GM23248 (cell line): ENCODE results near the gene LCN6. TPM values are rescaled to one million over a fixed set of nuclear protein-coding genes. Genes with fewer than 3 reads are reported as not detected.
A peak's percentile ranks its signal among the peaks of the same experiment; 100 is the strongest.

Experiments
- DNase-seq: peaks from one replicate; pipeline ENCODE4 v3.0.0-alpha.2; 2015
- H2AFZ ChIP-seq: fragments of 200-600 bp; sonication (generic); 2 replicates; pipeline ENCODE4 v1.6.1; 2016; ENCODE audit warnings: antibody characterized with exemption
- H3F3A ChIP-seq: fragments of 200-600 bp; sonication (generic); 2 replicates; pipeline ENCODE4 v1.6.1; 2016; ENCODE audit warnings: mild to moderate bottlenecking, antibody characterized with exemption, mixed run types; ENCODE audit not compliant: insufficient read depth
- H3K27ac ChIP-seq: fragments of 200-600 bp; sonication (generic); 2 replicates; pipeline ENCODE4 v1.5.1; 2016; ENCODE audit warnings: mild to moderate bottlenecking
- H3K27me3 ChIP-seq: fragments of 200-600 bp; sonication (generic); replicated peaks from 2 replicates; pipeline ENCODE4 v1.6.1; 2016; ENCODE audit warnings: mild to moderate bottlenecking; ENCODE audit not compliant: insufficient read depth
- H3K36me3 ChIP-seq: fragments of 200-600 bp; sonication (generic); 2 replicates; pipeline ENCODE4 v1.6.1; 2016; ENCODE audit warnings: low read depth, mild to moderate bottlenecking
- H3K4me1 ChIP-seq: fragments of 200-600 bp; sonication (generic); 2 replicates; pipeline ENCODE4 v1.6.1; 2016; ENCODE audit warnings: mild to moderate bottlenecking; ENCODE audit not compliant: insufficient read depth
- H3K4me2 ChIP-seq: fragments of 200-600 bp; sonication (generic); one replicate; pipeline ENCODE4 v1.6.1; 2016; ENCODE audit warnings: mild to moderate bottlenecking; ENCODE audit not compliant: unreplicated experiment
- H3K4me3 ChIP-seq: fragments of 200-600 bp; sonication (generic); 2 replicates; pipeline ENCODE4 v1.5.1; 2016; ENCODE audit warnings: mild to moderate bottlenecking
- H3K79me2 ChIP-seq: fragments of 200-600 bp; sonication (generic); 2 replicates; pipeline ENCODE4 v1.6.1; 2016; ENCODE audit warnings: mild to moderate bottlenecking; ENCODE audit not compliant: insufficient read depth
- H3K9ac ChIP-seq: fragments of 200-600 bp; sonication (generic); 2 replicates; pipeline ENCODE4 v1.6.1; 2016; ENCODE audit warnings: mild to moderate bottlenecking
- H3K9me2 ChIP-seq: fragments of 200-600 bp; sonication (generic); 2 replicates; pipeline ENCODE4 v1.6.1; 2016; ENCODE audit warnings: mixed run types, mild to moderate bottlenecking, moderate library complexity; ENCODE audit not compliant: insufficient read depth
- H3K9me3 ChIP-seq: fragments of 200-600 bp; sonication (generic); one replicate; pipeline ENCODE4 v1.6.1; 2017; ENCODE audit warnings: low read depth
- H4K20me1 ChIP-seq: fragments of 200-600 bp; sonication (generic); 2 replicates; pipeline ENCODE4 v1.6.0; 2016; ENCODE audit not compliant: insufficient read depth
- EZH2 ChIP-seq: fragments of 200-600 bp; sonication (generic); IDR thresholded peaks from 2 replicates; pipeline ENCODE4 v1.6.1; 2018; ENCODE audit warnings: antibody characterized with exemption, mild to moderate bottlenecking; ENCODE audit not compliant: insufficient read depth, poor library complexity, severe bottlenecking
- EZH2phosphoT487 ChIP-seq: fragments of 200-600 bp; sonication (generic); IDR thresholded peaks from 2 replicates; pipeline ENCODE4 v1.6.1; 2018; ENCODE audit warnings: antibody characterized with exemption, moderate library complexity, mild to moderate bottlenecking, low read depth; ENCODE audit not compliant: insufficient read depth
- WGBS, 2 experiments: methylation state at CpG; one replicate each; pipeline ENCODE4 v1.1.6; 2015 to 2017; ENCODE audit warnings: low lambda C conversion rate in 2 of 2, low coverage in 1 of 2; ENCODE audit errors: missing lambda C conversion rate in 2 of 2; 5-methylcytosine and 5-hydroxymethylcytosine counted together
- in situ Hi-C: fragments of 300-500 bp; cut with MboI; formaldehyde crosslinking; loops from 2 replicates; pipeline ENCODE4 v1.15.0; 2020
- microRNA-seq: library from miRNA; unstranded; fragments of <30 nt; microRNA quantifications from one replicate; pipeline ENCODE4, GENCODE V29; 2016; ENCODE audit warnings: borderline number of aligned reads
- polyA plus RNA-seq: library from polyadenylated mRNA; unstranded; fragments of >200 nt; fragmentation: Nextera tagmentation; extraction: Ambion mirVana; gene quantifications from 2 replicates; pipeline ENCODE4 v1.2.1, GENCODE V29; 2016
- small RNA-seq: library from RNA; depleted of rRNA; stranded (forward); fragments of <200 nt; gene quantifications from one replicate; pipeline ENCODE3, GENCODE V24; 2014; ENCODE audit warnings: low read depth, low replicate concordance
- total RNA-seq: library from RNA; depleted of rRNA; stranded (reverse); fragments of >200 nt; shearing (Covaris generic); gene quantifications from 2 replicates; pipeline ENCODE4 v1.2.3, GENCODE V29; 2014; rRNA removed

LCN6 gene
- total and polyA plus RNA-seq, 2 experiments from 2014 or later = not detected

GRCh38 chr9:136695955-136696354 is 52.4 kb downstream of the LCN6 start:
- in situ Hi-C loops = no loop called here
- no peak for DNase-seq
- no peak overlapping the region for H3K4me3 ChIP-seq
- TF ChIP-seq EZH2 = no peak
- TF ChIP-seq EZH2phosphoT487 = no peak
- no peaks in the 10 kb centered on the region for H3K36me3 ChIP-seq
- no peak overlapping the region for H2AFZ ChIP-seq
- no peaks in the 10 kb centered on the region for H3K79me2 ChIP-seq
- 77 to 88% methylated on average over 19 to 20 of the region's 23 CpGs for WGBS, 2 experiments
- H3K9me2 ChIP-seq = no peaks in the 10 kb centered on the region
- H3F3A ChIP-seq = no peaks in the 10 kb centered on the region
- no peaks in the 10 kb centered on the region for H4K20me1 ChIP-seq
- H3K4me2 ChIP-seq = no peak overlapping the region
- H3K9me3 ChIP-seq = no peaks in the 10 kb centered on the region
- H3K27me3 ChIP-seq = no peaks in the 10 kb centered on the region
- H3K27ac ChIP-seq = no peak overlapping the region
- no peaks in the 10 kb centered on the region for H3K4me1 ChIP-seq
- H3K9ac ChIP-seq = no peak overlapping the region

GRCh38 chr9:136695435-136695895 is 52.9 kb downstream of the LCN6 start:
- Histone ChIP-seq H3F3A (no peaks in the 10 kb centered on the region), H3K79me2 (no peaks in the 10 kb centered on the region), H3K27ac (no peak overlapping the region), H3K4me1 (no peaks in the 10 kb centered on the region), H3K36me3 (no peaks in the 10 kb centered on the region), H4K20me1 (no peaks in the 10 kb centered on the region), H2AFZ (no peak overlapping the region), H3K9me3 (no peaks in the 10 kb centered on the region), H3K27me3 (no peaks in the 10 kb centered on the region), H3K4me3 (no peak overlapping the region), H3K9me2 (no peaks in the 10 kb centered on the region), H3K4me2 (no peak overlapping the region), H3K9ac (no peak overlapping the region)
- WGBS, 2 experiments = 74 to 75% methylated on average over 10 of the region's 10 CpGs
- in situ Hi-C loops = no loop called here
- no peak for DNase-seq
- no peak for TF ChIP-seq EZH2
- TF ChIP-seq EZH2phosphoT487 = no peak

GRCh38 chr9:136694872-136695247 is 53.5 kb downstream of the LCN6 start:
- WGBS, 2 experiments = 85% methylated on average over 11 of the region's 11 CpGs

GRCh38 chr9:136694163-136694871 is 54.0 kb downstream of the LCN6 start:
- in situ Hi-C loops = no loop called here
- Histone ChIP-seq H3K27me3 (no peaks in the 10 kb centered on the region), H3K27ac (no peak overlapping the region), H3K9me2 (no peaks in the 10 kb centered on the region), H3K4me3 (no peak overlapping the region), H4K20me1 (no peaks in the 10 kb centered on the region), H3K4me2 (no peak overlapping the region), H3F3A (no peaks in the 10 kb centered on the region), H2AFZ (no peak overlapping the region), H3K36me3 (no peaks in the 10 kb centered on the region), H3K79me2 (no peaks in the 10 kb centered on the region), H3K9me3 (no peaks in the 10 kb centered on the region), H3K4me1 (no peaks in the 10 kb centered on the region), H3K9ac (no peak overlapping the region)
- 23 to 25% methylated on average over 23 to 32 of the region's 32 CpGs for WGBS, 2 experiments
- DNase-seq = peak; percentile 65
- TF ChIP-seq EZH2phosphoT487 (no peak), EZH2 (no peak)

More at GRCh38 chr9:136694872-136695247, 53.5 kb downstream of the LCN6 start:
- Histone ChIP-seq H3K4me1 (no peaks in the 10 kb centered on the region), H3K27me3 (no peaks in the 10 kb centered on the region), H3K9me3 (no peaks in the 10 kb centered on the region), H3F3A (no peaks in the 10 kb centered on the region), H3K27ac (no peak overlapping the region), H4K20me1 (no peaks in the 10 kb centered on the region), H3K79me2 (no peaks in the 10 kb centered on the region), H3K9me2 (no peaks in the 10 kb centered on the region), H3K4me3 (no peak overlapping the region), H3K36me3 (no peaks in the 10 kb centered on the region), H3K9ac (no peak overlapping the region), H2AFZ (no peak overlapping the region), H3K4me2 (no peak overlapping the region)
- in situ Hi-C loops = no loop called here
- no peak for TF ChIP-seq EZH2
- no peak for TF ChIP-seq EZH2phosphoT487
- no peak for DNase-seq

Small RNA genes within 50 kb of the gene (microRNA-seq; reads per million reads assigned to microRNA genes)
- gene MIR6722 = not detected

Small RNA genes within 50 kb of the gene (small RNA-seq; reads per million reads assigned to genes)
- gene ATP6V1G1P3 (not detected), gene MIR6722 (not detected)

Other genes starting within 250 kb of the LCN6 start
- 5.2 and 5.7 TPM in 2 replicates for gene NOTCH1, start 202.5 kb downstream of the LCN6 start, total RNA-seq
- gene NOTCH1, start 202.5 kb downstream of the LCN6 start, polyA plus RNA-seq = 1.5 TPM in 2 replicates
- gene EGFL7, start 85.6 kb downstream of the LCN6 start, total RNA-seq = 13.7 and 15.3 TPM in 2 replicates
- gene EGFL7, start 85.6 kb downstream of the LCN6 start, polyA plus RNA-seq = 15.3 and 15.7 TPM in 2 replicates
- gene AGPAT2, start 61.1 kb downstream of the LCN6 start, total RNA-seq = 50.8 and 58.3 TPM in 2 replicates
- 68.7 and 80.3 TPM in 2 replicates for gene AGPAT2, start 61.1 kb downstream of the LCN6 start, polyA plus RNA-seq
- gene DIPK1B, start 36.0 kb downstream of the LCN6 start, total RNA-seq = not detected in 2 replicates
- 0.15 TPM in 1 of 2 replicates, not detected in the other for gene DIPK1B, start 36.0 kb downstream of the LCN6 start, polyA plus RNA-seq
- gene LCN10, start 5.6 kb downstream of the LCN6 start, total RNA-seq = not detected in 2 replicates
- gene LCN10, start 5.6 kb downstream of the LCN6 start, polyA plus RNA-seq = not detected in 2 replicates
- gene LCN8, start 9.7 kb upstream of the LCN6 start, total RNA-seq = not detected in 2 replicates
- not detected in 2 replicates for gene LCN8, start 9.7 kb upstream of the LCN6 start, polyA plus RNA-seq
- gene LCN15, start 16.0 kb upstream of the LCN6 start, total RNA-seq = not detected in 2 replicates
- gene LCN15, start 16.0 kb upstream of the LCN6 start, polyA plus RNA-seq = not detected in 2 replicates
- gene TMEM141, start 42.8 kb upstream of the LCN6 start, total RNA-seq = 51.3 and 51.7 TPM in 2 replicates
- 59.4 and 61.8 TPM in 2 replicates for gene TMEM141, start 42.8 kb upstream of the LCN6 start, polyA plus RNA-seq
- gene CCDC183, start 47.8 kb upstream of the LCN6 start, total RNA-seq = 0.76 TPM in 1 of 2 replicates, not detected in the other
- gene CCDC183, start 47.8 kb upstream of the LCN6 start, polyA plus RNA-seq = 0.39 and 1.5 TPM in 2 replicates
- 74.4 and 81.1 TPM in 2 replicates for gene RABL6, start 59.4 kb upstream of the LCN6 start, total RNA-seq
- 21.6 and 22.0 TPM in 2 replicates for gene RABL6, start 59.4 kb upstream of the LCN6 start, polyA plus RNA-seq
- 0.89 and 1.4 TPM in 2 replicates for gene AJM1, start 94.0 kb upstream of the LCN6 start, total RNA-seq
- 1.1 and 1.4 TPM in 2 replicates for gene AJM1, start 94.0 kb upstream of the LCN6 start, polyA plus RNA-seq
- gene PHPT1, start 100.9 kb upstream of the LCN6 start, total RNA-seq = 71.1 and 84.6 TPM in 2 replicates
- 295 and 302 TPM in 2 replicates for gene PHPT1, start 100.9 kb upstream of the LCN6 start, polyA plus RNA-seq
- 1.1 and 2.3 TPM in 2 replicates for gene MAMDC4, start 103.8 kb upstream of the LCN6 start, total RNA-seq
- 0.35 and 0.43 TPM in 2 replicates for gene MAMDC4, start 103.8 kb upstream of the LCN6 start, polyA plus RNA-seq
- gene EDF1, start 117.8 kb upstream of the LCN6 start, total RNA-seq = 299 and 305 TPM in 2 replicates
- 567 and 586 TPM in 2 replicates for gene EDF1, start 117.8 kb upstream of the LCN6 start, polyA plus RNA-seq
- gene TRAF2, start 138.0 kb upstream of the LCN6 start, total RNA-seq = 8.1 and 11.5 TPM in 2 replicates
- 14.3 and 15.0 TPM in 2 replicates for gene TRAF2, start 138.0 kb upstream of the LCN6 start, polyA plus RNA-seq
- 234 and 259 TPM in 2 replicates for gene FBXW5, start 196.2 kb upstream of the LCN6 start, total RNA-seq
- gene FBXW5, start 196.2 kb upstream of the LCN6 start, polyA plus RNA-seq = 110 and 113 TPM in 2 replicates
- gene C8G, start 196.7 kb upstream of the LCN6 start, total RNA-seq = not detected in 2 replicates
- 0.49 TPM in 1 of 2 replicates, not detected in the other for gene C8G, start 196.7 kb upstream of the LCN6 start, polyA plus RNA-seq
- gene LCN12, start 203.7 kb upstream of the LCN6 start, total RNA-seq = not detected in 2 replicates
- gene LCN12, start 203.7 kb upstream of the LCN6 start, polyA plus RNA-seq = not detected in 2 replicates
- not detected in 2 replicates for gene PTGDS, start 229.0 kb upstream of the LCN6 start, total RNA-seq
- gene PTGDS, start 229.0 kb upstream of the LCN6 start, polyA plus RNA-seq = 0.24 and 0.25 TPM in 2 replicates
- gene LCNL1, start 234.5 kb upstream of the LCN6 start, total RNA-seq = not detected in 2 replicates
- not detected in 2 replicates for gene LCNL1, start 234.5 kb upstream of the LCN6 start, polyA plus RNA-seq
- gene PAXX, start 243.9 kb upstream of the LCN6 start, total RNA-seq = 38.7 and 52.2 TPM in 2 replicates
- gene PAXX, start 243.9 kb upstream of the LCN6 start, polyA plus RNA-seq = 49.3 and 54.5 TPM in 2 replicates
- 33.3 and 37.7 TPM in 2 replicates for gene CLIC3, start 248.0 kb upstream of the LCN6 start, total RNA-seq
- 98.9 and 107 TPM in 2 replicates for gene CLIC3, start 248.0 kb upstream of the LCN6 start, polyA plus RNA-seq